Peyer's patch (tissue), 4 donors: ENCODE results near the gene PTN.

ENCODE experiments used
- POLR2A ChIP-seq, 2 donors: fragments of 450-650 bp; IDR thresholded peaks; one replicate each; pipeline ENCODE4 v1.5.1; 2017; ENCODE audit warnings: antibody characterized with exemption in 2 of 2, mild to moderate bottlenecking in 2 of 2, moderate library complexity in 2 of 2
- TF ChIP-seq, protein P1 (sequence below), 6 experiments: fragments of 450-650 bp in 4 of 6; fragments of 200-600 bp in 2 of 6; sonication (generic) in 1 of 6; IDR thresholded peaks; one replicate each; pipeline ENCODE4 v1.5.1; 2017 to 2019; ENCODE audit warnings: antibody characterized with exemption in 6 of 6, mild to moderate bottlenecking in 3 of 6, moderate library complexity in 1 of 6

DNA sequence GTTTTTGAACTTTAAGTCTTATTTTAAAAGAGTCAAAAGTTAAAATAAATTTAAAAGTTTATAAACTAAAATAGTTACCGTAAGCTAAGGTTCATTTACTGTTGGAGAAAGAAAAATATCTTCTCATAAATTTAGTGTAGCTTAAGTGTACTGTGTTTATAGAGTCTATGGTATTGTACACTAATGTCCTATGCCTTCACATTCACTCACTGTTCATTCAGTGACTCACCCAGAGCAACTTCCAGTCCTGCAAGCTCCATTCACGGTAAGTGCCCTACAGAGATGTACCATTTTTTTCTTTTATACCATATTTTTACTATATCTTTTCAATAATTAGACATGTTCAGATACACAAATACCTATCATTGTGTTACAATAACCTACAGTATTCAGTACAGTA, 97.6 kb downstream of the PTN start:
- TF ChIP-seq, protein P1, sequence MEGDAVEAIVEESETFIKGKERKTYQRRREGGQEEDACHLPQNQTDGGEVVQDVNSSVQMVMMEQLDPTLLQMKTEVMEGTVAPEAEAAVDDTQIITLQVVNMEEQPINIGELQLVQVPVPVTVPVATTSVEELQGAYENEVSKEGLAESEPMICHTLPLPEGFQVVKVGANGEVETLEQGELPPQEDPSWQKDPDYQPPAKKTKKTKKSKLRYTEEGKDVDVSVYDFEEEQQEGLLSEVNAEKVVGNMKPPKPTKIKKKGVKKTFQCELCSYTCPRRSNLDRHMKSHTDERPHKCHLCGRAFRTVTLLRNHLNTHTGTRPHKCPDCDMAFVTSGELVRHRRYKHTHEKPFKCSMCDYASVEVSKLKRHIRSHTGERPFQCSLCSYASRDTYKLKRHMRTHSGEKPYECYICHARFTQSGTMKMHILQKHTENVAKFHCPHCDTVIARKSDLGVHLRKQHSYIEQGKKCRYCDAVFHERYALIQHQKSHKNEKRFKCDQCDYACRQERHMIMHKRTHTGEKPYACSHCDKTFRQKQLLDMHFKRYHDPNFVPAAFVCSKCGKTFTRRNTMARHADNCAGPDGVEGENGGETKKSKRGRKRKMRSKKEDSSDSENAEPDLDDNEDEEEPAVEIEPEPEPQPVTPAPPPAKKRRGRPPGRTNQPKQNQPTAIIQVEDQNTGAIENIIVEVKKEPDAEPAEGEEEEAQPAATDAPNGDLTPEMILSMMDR (IDR thresholded peaks at IDR 0.05), result no peak
- no peak for TF ChIP-seq POLR2A (IDR thresholded peaks at IDR 0.05)
